Left kidney (tissue), 2 donors: Measurements from ENCODE around the gene UMOD. TPM values are rescaled to one million over a fixed set of nuclear protein-coding genes. Genes with fewer than 3 reads are reported as not detected.
"Not testable (repeated sequence)": the region's sequence is repeated elsewhere in the genome, so short reads cannot be mapped to it uniquely, and the experiment has no call there.

ENCODE experiments used
- DNase-seq: peaks from one replicate; pipeline ENCODE4 v3.0.0-alpha.2; 2013
- polyA plus RNA-seq: library from polyadenylated mRNA; unstranded; fragments of 120-200 nt; gene quantifications from one replicate; pipeline ENCODE4 v1.2.1, GENCODE V29; 2013; ENCODE audit not compliant: insufficient read length

The UMOD gene
- polyA plus RNA-seq, 1 donor: 163 TPM

GRCh38 chr16:20322696-20323095, 29.8 kb downstream of the UMOD start:
- DNase-seq: no peak

GRCh38 chr16:20321671-20322070, 30.8 kb downstream of the UMOD start:
- DNase-seq: no peak

- not testable (repeated sequence) for DNase-seq
Observed at GRCh38 chr16:20321051-20321450, 31.5 kb downstream of the UMOD start.

GRCh38 chr16:20320592-20320991, 31.9 kb downstream of the UMOD start:
- no peak for DNase-seq

GRCh38 chr16:20320178-20320577, 32.3 kb downstream of the UMOD start:
- no peak for DNase-seq

GRCh38 chr16:20319406-20319805, 33.1 kb downstream of the UMOD start:
- DNase-seq: no peak

GRCh38 chr16:20318437-20318836, 34.1 kb downstream of the UMOD start:
- DNase-seq: no peak

GRCh38 chr16:20318006-20318405, 34.5 kb downstream of the UMOD start:
- no peak for DNase-seq

- no peak for DNase-seq
Observed at GRCh38 chr16:20317117-20317516, 35.4 kb downstream of the UMOD start.

GRCh38 chr16:20316715-20317114, 35.8 kb downstream of the UMOD start:
- DNase-seq: no peak

- no peak for DNase-seq
Observed at GRCh38 chr16:20315764-20316163, 36.8 kb downstream of the UMOD start.

- no peak for DNase-seq
Observed at GRCh38 chr16:20314575-20314974, 37.9 kb downstream of the UMOD start.

GRCh38 chr16:20313741-20314140, 38.8 kb downstream of the UMOD start:
- no peak for DNase-seq

GRCh38 chr16:20312536-20313095, 39.9 kb downstream of the UMOD start:
- DNase-seq: not testable (repeated sequence)

- no peak for DNase-seq
Observed at GRCh38 chr16:20311548-20311947, 41.0 kb downstream of the UMOD start.

- no peak for DNase-seq
Observed at GRCh38 chr16:20310421-20311395, 41.8 kb downstream of the UMOD start.

GRCh38 chr16:20309786-20310185, 42.7 kb downstream of the UMOD start:
- DNase-seq: no peak

GRCh38 chr16:20308801-20309590, 43.5 kb downstream of the UMOD start:
- no peak for DNase-seq

GRCh38 chr16:20308266-20308665, 44.2 kb downstream of the UMOD start:
- DNase-seq: no peak

GRCh38 chr16:20307791-20308190, 44.7 kb downstream of the UMOD start:
- DNase-seq: no peak

GRCh38 chr16:20307240-20307671, 45.3 kb downstream of the UMOD start:
- no peak for DNase-seq

- no peak for DNase-seq
Observed at GRCh38 chr16:20306401-20306800, 46.1 kb downstream of the UMOD start.

GRCh38 chr16:20303012-20303411, 49.5 kb downstream of the UMOD start:
- no peak for DNase-seq
